ENCODE results near the gene TRIM54. TPM values are rescaled to one million over a fixed set of nuclear protein-coding genes. Genes with fewer than 3 reads are reported as not detected.

TRIM54 gene
- polyA plus RNA-seq, 3 donors: not detected

- WGBS (ENCODE audit: insufficient coverage): 65% methylated on average over 6 of the region's 8 CpGs
These were observed 38.8 kb downstream of the TRIM54 start for GRCh38 chr2:27320958-27321543.

DNA sequence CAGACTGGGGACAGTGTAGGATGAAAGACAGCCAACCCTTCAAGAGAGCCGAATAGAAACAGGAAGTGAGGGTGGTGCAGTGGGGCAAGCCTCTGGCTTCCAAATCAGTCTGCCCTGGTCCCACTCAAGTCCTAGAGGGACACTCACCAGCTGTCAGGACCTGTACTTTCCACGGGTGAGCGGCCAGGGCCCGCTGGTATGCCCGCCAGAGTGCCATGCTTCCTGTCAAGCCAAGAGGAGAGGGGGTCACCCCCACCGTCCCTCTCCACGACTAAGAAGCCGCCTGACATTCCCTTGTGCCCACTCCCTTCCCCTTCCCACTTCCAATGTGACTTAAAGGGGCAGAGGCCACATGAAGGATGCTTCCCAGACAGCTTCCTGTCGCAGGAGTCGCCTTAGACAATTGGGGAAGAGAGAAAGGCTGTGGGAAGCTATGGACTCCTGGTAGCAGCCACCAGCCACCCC lies 40.1 kb downstream of the TRIM54 start:
- Mint-ChIP-seq H3K36me3 (peaks cover 13 to 23% of the 10 kb centered on the region in 2 donors), H3K27me3 (ENCODE audit: low read depth in 3 of 3) (no peaks in the 10 kb centered on the region), H3K9me3 (no peaks in the 10 kb centered on the region), H3K4me1 (peaks cover 32% of the 10 kb centered on the region), H3K4me3 (peak overlapping the region; percentile 90 to 97), H3K27ac (peak overlapping the region; percentile 96 to 99 (median 98))
- Histone ChIP-seq H4K20me1 (ENCODE audit: insufficient read depth, low read length) (no peaks in the 10 kb centered on the region), H3K4me1 (ENCODE audit: control insufficient read depth in 1 of 2, insufficient read depth in 2 of 2, low read length in 2 of 2) (peaks cover 17 to 20% of the 10 kb centered on the region in 2 donors), H3K9ac (ENCODE audit: insufficient read depth, low read length, poor library complexity, severe bottlenecking) (peak overlapping the region; percentile 84), H3K4me2 (replicated peaks; ENCODE audit: extremely low read depth, low read length, poor library complexity, severe bottlenecking) (peak overlapping the region; percentile 95), H3K79me2 (ENCODE audit: insufficient read depth, low read length) (peaks cover 28% of the 10 kb centered on the region), H3K27me3 (ENCODE audit: control insufficient read depth in 2 of 2, insufficient read depth in 2 of 2, low read length in 2 of 2) (no peaks in the 10 kb centered on the region), H3K27ac (ENCODE audit: low read depth in 1 of 2, low read length in 2 of 2) (peak overlapping the region; percentile 77 to 94), H2AFZ (ENCODE audit: insufficient read depth, low read depth, low read length, poor library complexity, severe bottlenecking) (peak overlapping the region; percentile 93), H3K4me3 (replicated peaks in 1 of 3; ENCODE audit: low read depth in 2 of 3, low read length in 3 of 3) (peak overlapping the region; percentile 80 to 97 (median 88)), H3K36me3 (replicated peaks in 1 of 2; ENCODE audit: control insufficient read depth in 1 of 2, insufficient read depth in 2 of 2, low read length in 2 of 2) (peaks cover 13 to 20% of the 10 kb centered on the region in 2 donors), H3K9me3 (replicated peaks in 1 of 2; ENCODE audit: control insufficient read depth in 1 of 2, insufficient read depth in 1 of 2, low read length in 2 of 2) (no peaks in the 10 kb centered on the region)
- 0% methylated on average over 4 of the region's 10 CpGs for WGBS (ENCODE audit: insufficient coverage)
- intact Hi-C loops (cut with micrococcal nuclease): no loop called here
- TF ChIP-seq CTCF (IDR thresholded peaks at IDR 0.05): no peak
- DNase-seq: peak; percentile 18 to 56 (median 53)

More at GRCh38 chr2:27320958-27321543, 38.8 kb downstream of the TRIM54 start:
- no peaks in the 10 kb centered on the region for H3K27me3 ChIP-seq (ENCODE audit: control insufficient read depth in 2 of 2, insufficient read depth in 2 of 2, low read length in 2 of 2)
- H3K4me3 ChIP-seq (replicated peaks in 1 of 3; ENCODE audit: low read depth in 2 of 3, low read length in 3 of 3): no peak overlapping the region
- H3K4me2 ChIP-seq (replicated peaks; ENCODE audit: extremely low read depth, low read length, poor library complexity, severe bottlenecking): no peak overlapping the region
- peaks cover 3% of the 10 kb centered on the region for H4K20me1 ChIP-seq (ENCODE audit: insufficient read depth, low read length)
- TF ChIP-seq CTCF (IDR thresholded peaks at IDR 0.05): no peak
- peaks cover 7 to 21% of the 10 kb centered on the region in 2 donors for H3K36me3 Mint-ChIP-seq
- H3K4me1 ChIP-seq (ENCODE audit: control insufficient read depth in 1 of 2, insufficient read depth in 2 of 2, low read length in 2 of 2): peaks cover 17 to 20% of the 10 kb centered on the region in 2 donors
- no peaks in the 10 kb centered on the region for H3K9me3 Mint-ChIP-seq
- peak overlapping the region in 2 of 7 donors; percentile 24 to 38 for H3K27ac Mint-ChIP-seq
- peaks cover 4 to 19% of the 10 kb centered on the region in 2 donors for H3K36me3 ChIP-seq (replicated peaks in 1 of 2; ENCODE audit: control insufficient read depth in 1 of 2, insufficient read depth in 2 of 2, low read length in 2 of 2)
- no peaks in the 10 kb centered on the region for H3K27me3 Mint-ChIP-seq (ENCODE audit: low read depth in 3 of 3)
- peaks cover 28% of the 10 kb centered on the region for H3K79me2 ChIP-seq (ENCODE audit: insufficient read depth, low read length)
- no peak overlapping the region for H3K9ac ChIP-seq (ENCODE audit: insufficient read depth, low read length, poor library complexity, severe bottlenecking)
- peak; percentile 15 to 75 (median 18) for DNase-seq
- peak overlapping the region in 1 of 2 donors; percentile 20 for H3K27ac ChIP-seq (ENCODE audit: low read depth in 1 of 2, low read length in 2 of 2)
- peaks cover 35% of the 10 kb centered on the region for H3K4me1 Mint-ChIP-seq
- no peaks in the 10 kb centered on the region for H3K9me3 ChIP-seq (replicated peaks in 1 of 2; ENCODE audit: control insufficient read depth in 1 of 2, insufficient read depth in 1 of 2, low read length in 2 of 2)
- intact Hi-C loops (cut with micrococcal nuclease): no loop called here
- H3K4me3 Mint-ChIP-seq: no peak overlapping the region
- no peak overlapping the region for H2AFZ ChIP-seq (ENCODE audit: insufficient read depth, low read depth, low read length, poor library complexity, severe bottlenecking)

Measured in CD14-positive monocyte (primary cell).